Trophoblast cell (in vitro differentiated cells and primary cell): ENCODE data around the gene PIGV.

Experiments used
- DNase-seq, 2 donors: peaks; one replicate each; pipeline ENCODE4 v3.0.0-alpha.2; 2016
- H2AFZ ChIP-seq: 2 replicates; pipeline ENCODE4 v1.6.1; 2013; ENCODE audit warnings: low read length, moderate library complexity, mild to moderate bottlenecking; ENCODE audit not compliant: insufficient read depth, poor library complexity
- H2AK5ac ChIP-seq: 2 replicates; pipeline ENCODE4 v1.6.1; 2013; ENCODE audit warnings: mild to moderate bottlenecking, low read length
- H2BK120ac ChIP-seq: 2 replicates; pipeline ENCODE4 v1.6.1; 2013; ENCODE audit warnings: low read length, mild to moderate bottlenecking, moderate library complexity; ENCODE audit not compliant: insufficient read depth, poor library complexity
- H2BK12ac ChIP-seq: 2 replicates; pipeline ENCODE4 v1.6.1; 2013; ENCODE audit warnings: mild to moderate bottlenecking, low read length, moderate library complexity
- H2BK5ac ChIP-seq: 2 replicates; pipeline ENCODE4 v1.6.1; 2013; ENCODE audit warnings: low read length, low read depth, moderate library complexity, mild to moderate bottlenecking; ENCODE audit not compliant: poor library complexity
- H3K14ac ChIP-seq: 2 replicates; pipeline ENCODE4 v1.6.1; 2013; ENCODE audit warnings: mild to moderate bottlenecking, low read length
- H3K18ac ChIP-seq: 2 replicates; pipeline ENCODE4 v1.6.1; 2013; ENCODE audit warnings: mild to moderate bottlenecking, low read length
- H3K23ac ChIP-seq: 2 replicates; pipeline ENCODE4 v1.6.1; 2013; ENCODE audit warnings: low read length
- H3K27ac ChIP-seq: 2 replicates; pipeline ENCODE4 v1.5.1; 2013; ENCODE audit warnings: low read depth, mild to moderate bottlenecking, inconsistent platforms, low read length, moderate library complexity
- H3K27me3 ChIP-seq: 2 replicates; pipeline ENCODE4 v1.6.1; 2013; ENCODE audit warnings: inconsistent platforms, mild to moderate bottlenecking, low read length, moderate library complexity; ENCODE audit not compliant: insufficient read depth
- H3K36me3 ChIP-seq, 2 experiments: 1 replicate in 1 of 2; 2 replicates in 1 of 2; pipeline ENCODE4 v1.6.1; 2013; ENCODE audit warnings: low read length in 2 of 2, mild to moderate bottlenecking in 2 of 2, moderate library complexity in 1 of 2; ENCODE audit not compliant: insufficient read depth in 2 of 2, control insufficient read depth in 1 of 2
- H3K4ac ChIP-seq: 2 replicates; pipeline ENCODE4 v1.6.1; 2013; ENCODE audit warnings: low read depth, mild to moderate bottlenecking, low read length, moderate library complexity
- H3K4me1 ChIP-seq, 2 experiments: 1 replicate in 1 of 2; 2 replicates in 1 of 2; pipeline ENCODE4 v1.6.1; 2013; ENCODE audit warnings: low read length in 2 of 2, mild to moderate bottlenecking in 2 of 2, moderate library complexity in 1 of 2; ENCODE audit not compliant: insufficient read depth in 2 of 2, control insufficient read depth in 1 of 2
- H3K4me2 ChIP-seq: 2 replicates; pipeline ENCODE4 v1.6.1; 2013; ENCODE audit warnings: inconsistent platforms, mild to moderate bottlenecking, low read length, moderate library complexity
- H3K4me3 ChIP-seq: 2 replicates; pipeline ENCODE4 v1.5.1; 2013; ENCODE audit warnings: mild to moderate bottlenecking, low read depth, low read length, inconsistent platforms
- H3K79me1 ChIP-seq: one replicate; pipeline ENCODE4 v1.6.1; 2013; ENCODE audit warnings: low read length
- H3K79me2 ChIP-seq: 2 replicates; pipeline ENCODE4 v1.6.1; 2013; ENCODE audit warnings: low read length, mild to moderate bottlenecking; ENCODE audit not compliant: control insufficient read depth, insufficient read depth, poor library complexity
- H3K9ac ChIP-seq: 2 replicates; pipeline ENCODE4 v1.6.1; 2013; ENCODE audit warnings: mild to moderate bottlenecking, low read length
- H3K9me3 ChIP-seq: 2 replicates; pipeline ENCODE4 v1.6.1; 2013; ENCODE audit warnings: low read depth, mild to moderate bottlenecking, control low read depth, inconsistent platforms, low read length; ENCODE audit not compliant: insufficient read depth
- H4K12ac ChIP-seq: 2 replicates; pipeline ENCODE4 v1.6.1; 2013; ENCODE audit warnings: low read depth, mild to moderate bottlenecking, low read length, moderate library complexity
- H4K8ac ChIP-seq: 2 replicates; pipeline ENCODE4 v1.6.1; 2013; ENCODE audit warnings: low read depth, mild to moderate bottlenecking, low read length, moderate library complexity
- H4K91ac ChIP-seq: one replicate; pipeline ENCODE4 v1.6.1; 2013; ENCODE audit warnings: low read depth, mild to moderate bottlenecking, low read length, moderate library complexity
- WGBS: extraction: QIAGEN DNeasy Blood & Tissue Kit; methylation state at CpG from one replicate; pipeline ENCODE4 v1.1.7; 2013; ENCODE audit warnings: missing lambda C conversion rate; ENCODE audit not compliant: insufficient read length, insufficient coverage; ENCODE audit errors: extremely low coverage; 5-methylcytosine and 5-hydroxymethylcytosine counted together

The PIGV gene

DNA sequence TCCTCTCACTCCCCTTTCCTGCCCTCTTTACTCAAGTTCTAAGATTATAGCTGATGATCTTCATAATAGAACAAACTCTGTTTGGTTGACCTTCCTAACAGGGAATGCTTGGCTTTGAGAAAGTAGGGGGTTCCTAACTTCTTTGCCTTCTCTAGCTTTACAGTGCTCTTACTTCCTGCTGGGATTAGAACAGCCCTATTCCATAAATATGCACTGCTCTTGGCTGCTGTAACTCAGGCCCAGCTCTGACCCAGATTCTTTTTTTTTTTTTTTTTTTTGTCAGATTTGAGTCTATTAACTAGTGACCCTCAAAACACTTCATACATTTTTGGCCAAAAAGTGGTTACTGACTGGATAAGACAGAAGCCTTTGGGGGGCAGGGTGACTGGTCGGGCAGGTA lies 39.4 kb upstream of the PIGV start:
- H3K79me2 ChIP-seq = no peaks in the 10 kb centered on the region
- H3K14ac ChIP-seq = no peak overlapping the region

DNA sequence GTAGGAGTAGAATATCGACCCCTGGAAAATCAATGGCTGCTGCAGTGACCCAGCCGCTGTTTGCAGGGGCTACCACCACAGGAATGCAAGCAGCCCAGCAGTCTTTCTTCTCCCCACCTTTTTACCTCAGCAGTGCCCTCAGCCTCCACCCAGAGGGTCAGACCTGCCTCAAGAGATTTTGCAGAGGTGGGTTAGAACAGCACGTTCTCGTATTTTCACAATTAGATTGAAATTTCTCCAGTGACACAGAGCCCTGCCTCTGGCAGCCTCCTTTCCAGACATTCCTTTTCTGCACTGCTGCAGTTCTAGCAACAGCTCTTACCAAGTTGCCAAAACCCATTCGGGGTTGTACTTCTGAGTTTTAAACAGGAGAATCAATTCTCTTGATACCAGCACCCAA lies 38.3 kb upstream of the PIGV start:
- Histone ChIP-seq H3K14ac (no peak overlapping the region), H4K12ac (no peak overlapping the region), H4K91ac (no peak overlapping the region), H3K9ac (no peak overlapping the region), H2AFZ (no peak overlapping the region), H3K27ac (no peak overlapping the region), H2BK5ac (no peak overlapping the region), H3K27me3 (no peaks in the 10 kb centered on the region), H3K36me3 (peaks cover 21 to 53% of the 10 kb centered on the region in 2 experiments), H3K4me1 (peaks cover 6 to 19% of the 10 kb centered on the region in 2 experiments), H3K4me2 (no peak overlapping the region), H3K4ac (peak overlapping the region; percentile 68), H2BK12ac (no peak overlapping the region), H3K79me2 (no peaks in the 10 kb centered on the region), H3K23ac (no peak overlapping the region), H3K9me3 (no peaks in the 10 kb centered on the region), H2AK5ac (no peak overlapping the region), H3K4me3 (no peak overlapping the region), H3K79me1 (no peaks in the 10 kb centered on the region), H3K18ac (no peak overlapping the region), H4K8ac (no peak overlapping the region), H2BK120ac (no peak overlapping the region)
- WGBS = no CpG with 5 or more reads among the region's 5 CpGs
- DNase-seq = no peak

More for the DNA sequence above, 39.4 kb upstream of the PIGV start:
- H4K91ac ChIP-seq = no peak overlapping the region
- no peaks in the 10 kb centered on the region for H3K79me1 ChIP-seq
- H2BK120ac ChIP-seq = no peak overlapping the region
- H3K36me3 ChIP-seq = peaks cover 18 to 49% of the 10 kb centered on the region in 2 experiments
- no peaks in the 10 kb centered on the region for H3K27me3 ChIP-seq
- H3K23ac ChIP-seq = no peak overlapping the region
- peak overlapping the region; percentile 66 for H3K4ac ChIP-seq
- no peak overlapping the region for H3K4me2 ChIP-seq
- H3K4me1 ChIP-seq = peaks cover 2 to 17% of the 10 kb centered on the region in 2 experiments
- DNase-seq = no peak
- no peak overlapping the region for H3K18ac ChIP-seq
- no peak overlapping the region for H4K12ac ChIP-seq
- no peak overlapping the region for H3K9ac ChIP-seq
- no CpG with 5 or more reads among the region's 1 CpG for WGBS
- no peak overlapping the region for H4K8ac ChIP-seq
- no peak overlapping the region for H3K27ac ChIP-seq
- no peak overlapping the region for H3K4me3 ChIP-seq
- H3K9me3 ChIP-seq = no peaks in the 10 kb centered on the region
- H2BK12ac ChIP-seq = no peak overlapping the region
- no peak overlapping the region for H2AFZ ChIP-seq
- no peak overlapping the region for H2BK5ac ChIP-seq
- H2AK5ac ChIP-seq = no peak overlapping the region

DNA sequence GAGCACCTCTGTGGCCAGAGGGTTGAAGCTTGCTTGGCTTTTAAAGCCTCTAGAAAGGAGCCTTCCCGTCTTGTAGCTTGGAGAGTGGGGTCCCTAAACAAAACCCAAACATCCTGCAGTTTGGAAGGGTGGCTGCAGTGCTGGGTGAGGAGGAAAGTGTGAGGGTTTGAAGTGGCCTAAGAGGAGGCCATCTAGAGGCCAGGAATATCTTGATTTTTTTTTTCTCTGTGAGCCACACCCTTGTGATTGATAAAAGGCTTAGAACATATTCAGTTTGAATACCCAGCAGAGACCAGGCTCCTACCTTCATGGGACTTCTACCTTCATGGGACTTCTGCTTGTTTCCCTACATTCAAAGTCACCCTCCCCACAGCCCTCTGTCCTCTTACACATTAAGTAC lies 37.3 kb upstream of the PIGV start:
- peaks cover 8 to 18% of the 10 kb centered on the region in 2 experiments for H3K4me1 ChIP-seq
- H3K4ac ChIP-seq = no peak overlapping the region
- peaks cover 1% of the 10 kb centered on the region for H3K79me2 ChIP-seq
- no peak overlapping the region for H4K91ac ChIP-seq
- H2BK5ac ChIP-seq = no peak overlapping the region
- no peak overlapping the region for H2AFZ ChIP-seq
- H3K36me3 ChIP-seq = peaks cover 23 to 54% of the 10 kb centered on the region in 2 experiments
- H3K79me1 ChIP-seq = no peaks in the 10 kb centered on the region
- no peak overlapping the region for H4K8ac ChIP-seq
- H3K27ac ChIP-seq = no peak overlapping the region
- H3K27me3 ChIP-seq = no peaks in the 10 kb centered on the region
- H2BK12ac ChIP-seq = no peak overlapping the region
- no peak overlapping the region for H3K14ac ChIP-seq
- H3K4me3 ChIP-seq = no peak overlapping the region
- H3K4me2 ChIP-seq = no peak overlapping the region
- H3K9me3 ChIP-seq = no peaks in the 10 kb centered on the region
- no peak overlapping the region for H3K23ac ChIP-seq
- WGBS = no CpG with 5 or more reads among the region's 1 CpG
- no peak overlapping the region for H2AK5ac ChIP-seq
- H3K9ac ChIP-seq = no peak overlapping the region
- H3K18ac ChIP-seq = no peak overlapping the region
- no peak overlapping the region for H4K12ac ChIP-seq
- DNase-seq = no peak
- no peak overlapping the region for H2BK120ac ChIP-seq

DNA sequence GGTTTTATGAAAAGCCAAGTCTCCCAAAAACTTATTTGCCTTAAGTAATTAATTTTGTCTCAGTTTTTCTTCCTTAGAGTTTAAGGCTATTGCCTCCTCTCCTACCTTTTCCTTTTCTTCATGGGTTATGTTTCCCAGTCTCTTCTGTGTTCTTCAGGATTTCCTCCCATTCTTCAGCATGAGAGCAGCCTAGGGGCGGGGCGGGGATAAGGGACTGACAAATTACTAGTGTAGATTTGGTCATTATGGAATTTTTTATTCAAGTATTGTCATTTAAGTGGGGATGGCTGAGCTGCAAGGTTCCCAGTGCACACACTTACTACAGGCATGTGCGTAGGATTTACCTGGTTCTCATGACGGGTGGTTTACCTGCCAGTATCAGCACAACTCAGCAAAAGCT lies 35.2 kb upstream of the PIGV start:
- Histone ChIP-seq H3K9ac (no peak overlapping the region), H2AK5ac (no peak overlapping the region), H3K18ac (no peak overlapping the region), H3K23ac (no peak overlapping the region), H3K4me3 (no peak overlapping the region), H3K9me3 (no peaks in the 10 kb centered on the region), H4K91ac (no peak overlapping the region), H3K4me2 (no peak overlapping the region), H3K79me1 (no peaks in the 10 kb centered on the region), H3K27ac (no peak overlapping the region), H3K4ac (peak overlapping the region; percentile 52), H3K14ac (no peak overlapping the region), H3K36me3 (peaks cover 20 to 44% of the 10 kb centered on the region in 2 experiments), H2BK12ac (no peak overlapping the region), H4K8ac (no peak overlapping the region), H2BK5ac (no peak overlapping the region), H3K4me1 (peaks cover 8 to 17% of the 10 kb centered on the region in 2 experiments), H3K27me3 (no peaks in the 10 kb centered on the region), H2BK120ac (no peak overlapping the region), H2AFZ (no peak overlapping the region), H3K79me2 (peaks cover 1% of the 10 kb centered on the region), H4K12ac (no peak overlapping the region)
- DNase-seq = peak in 1 of 2 donors; percentile 22
- WGBS = no CpG with 5 or more reads among the region's 4 CpGs
